Type B pancreatic cell (in vitro differentiated cells): Measurements from ENCODE around the gene CENPP. TPM values are rescaled to one million over a fixed set of nuclear protein-coding genes. Genes with fewer than 3 reads are reported as not detected.

Source experiments
- DNase-seq: peaks from one replicate; pipeline ENCODE4 v3.0.0; 2021; ENCODE audit warnings: mixed read lengths; ENCODE audit not compliant: unreplicated experiment; ENCODE audit errors: extremely low spot score
- H3K27ac Mint-ChIP-seq: 2 replicates; pipeline ENCODE4 v1.8.0; 2021; ENCODE audit warnings: mild to moderate bottlenecking, mixed read lengths
- H3K27me3 Mint-ChIP-seq: 2 replicates; pipeline ENCODE4 v1.8.0; 2021; ENCODE audit warnings: mixed read lengths
- H3K36me3 Mint-ChIP-seq: 2 replicates; pipeline ENCODE4 v1.8.0; 2021; ENCODE audit warnings: mixed read lengths
- H3K4me1 Mint-ChIP-seq: one replicate; pipeline ENCODE4 v1.8.0; 2021; ENCODE audit warnings: mixed read lengths; ENCODE audit not compliant: unreplicated experiment
- H3K4me3 Mint-ChIP-seq: 2 replicates; pipeline ENCODE4 v1.8.0; 2021; ENCODE audit warnings: mild to moderate bottlenecking, mixed read lengths
- H3K9me3 Mint-ChIP-seq: 2 replicates; pipeline ENCODE4 v1.8.0; 2021; ENCODE audit warnings: mixed read lengths
- CTCF ChIP-seq: fragments of 200-600 bp; sonication (generic); conservative IDR thresholded peaks from 2 replicates; pipeline ENCODE4 v1.5.0; 2021; ENCODE audit warnings: antibody characterized with exemption, mild to moderate bottlenecking
- total RNA-seq: library from RNA; stranded (reverse); gene quantifications from 2 replicates; pipeline ENCODE4 v1.2.1, GENCODE V29; 2021; ENCODE audit warnings: low replicate concordance

The CENPP gene
- total RNA-seq, 1 donor from 2014 or later, result 7.6 TPM

GRCh38 chr9:92503156-92503555, 177.4 kb downstream of the CENPP start:
- TF ChIP-seq CTCF, result no peak
- no peaks in the 10 kb centered on the region for H3K4me1 Mint-ChIP-seq
- H3K36me3 Mint-ChIP-seq, result no peaks in the 10 kb centered on the region
- no peak overlapping the region for H3K27ac Mint-ChIP-seq
- no peaks in the 10 kb centered on the region for H3K9me3 Mint-ChIP-seq
- no peak overlapping the region for H3K4me3 Mint-ChIP-seq
- no peak for DNase-seq
- no peaks in the 10 kb centered on the region for H3K27me3 Mint-ChIP-seq

- H3K36me3 Mint-ChIP-seq, result no peaks in the 10 kb centered on the region
- DNase-seq, result no peak
- no peak for TF ChIP-seq CTCF
- H3K27ac Mint-ChIP-seq, result no peak overlapping the region
- H3K4me3 Mint-ChIP-seq, result no peak overlapping the region
- no peaks in the 10 kb centered on the region for H3K27me3 Mint-ChIP-seq
- H3K9me3 Mint-ChIP-seq, result no peaks in the 10 kb centered on the region
- no peaks in the 10 kb centered on the region for H3K4me1 Mint-ChIP-seq
Observed at GRCh38 chr9:92504881-92505280, 179.1 kb downstream of the CENPP start.

GRCh38 chr9:92506184-92506857, 180.6 kb downstream of the CENPP start:
- DNase-seq, result no peak
- Mint-ChIP-seq H3K36me3 (no peaks in the 10 kb centered on the region), H3K27ac (no peak overlapping the region), H3K27me3 (no peaks in the 10 kb centered on the region), H3K4me3 (no peak overlapping the region), H3K4me1 (no peaks in the 10 kb centered on the region), H3K9me3 (no peaks in the 10 kb centered on the region)
- TF ChIP-seq CTCF, result no peak

GRCh38 chr9:92507005-92507404, 181.3 kb downstream of the CENPP start:
- no peak overlapping the region for H3K4me3 Mint-ChIP-seq
- no peak overlapping the region for H3K27ac Mint-ChIP-seq

GRCh38 chr9:92507496-92507895, 181.7 kb downstream of the CENPP start:
- Mint-ChIP-seq H3K4me3 (no peak overlapping the region), H3K27me3 (no peaks in the 10 kb centered on the region), H3K36me3 (no peaks in the 10 kb centered on the region), H3K9me3 (no peaks in the 10 kb centered on the region), H3K4me1 (no peaks in the 10 kb centered on the region), H3K27ac (no peak overlapping the region)
- no peak for DNase-seq
- TF ChIP-seq CTCF, result no peak

More at GRCh38 chr9:92507005-92507404, 181.3 kb downstream of the CENPP start:
- H3K27me3 Mint-ChIP-seq, result no peaks in the 10 kb centered on the region
- no peaks in the 10 kb centered on the region for H3K4me1 Mint-ChIP-seq
- no peak for DNase-seq
- H3K36me3 Mint-ChIP-seq, result no peaks in the 10 kb centered on the region
- TF ChIP-seq CTCF, result no peak
- no peaks in the 10 kb centered on the region for H3K9me3 Mint-ChIP-seq
